Choroid plexus epithelial cell (primary cell): ENCODE measurements around the gene GRIA4.

Source experiments
- DNase-seq: peaks from one replicate; pipeline ENCODE4 v3.0.0-alpha.2; 2010; ENCODE audit warnings: low read depth
- H3K4me3 ChIP-seq: 2 replicates; pipeline ENCODE4 v1.5.1; 2011; ENCODE audit warnings: low read depth, mild to moderate bottlenecking, control low read depth, low read length, moderate library complexity
- CTCF ChIP-seq: conservative IDR thresholded peaks from 2 replicates; pipeline ENCODE4 v1.5.1; 2011; ENCODE audit warnings: low read depth, mild to moderate bottlenecking, control low read depth, inconsistent platforms, low read length, moderate library complexity

Gene GRIA4

GRCh38 chr11:105891685-105892084 is 281.8 kb downstream of the GRIA4 start:
- no peak for DNase-seq
- H3K4me3 ChIP-seq: no peak overlapping the region
- no peak for TF ChIP-seq CTCF

- H3K4me3 ChIP-seq: no peak overlapping the region
- DNase-seq: no peak
- no peak for TF ChIP-seq CTCF
Observed at GRCh38 chr11:105897161-105897560, 287.3 kb downstream of the GRIA4 start.

GRCh38 chr11:105899772-105900171 is 289.9 kb downstream of the GRIA4 start:
- no peak for TF ChIP-seq CTCF
- no peak overlapping the region for H3K4me3 ChIP-seq
- no peak for DNase-seq

- H3K4me3 ChIP-seq: no peak overlapping the region
- DNase-seq: no peak
- no peak for TF ChIP-seq CTCF
Observed at GRCh38 chr11:105900515-105901035, 290.7 kb downstream of the GRIA4 start.

GRCh38 chr11:105903113-105903512 is 293.2 kb downstream of the GRIA4 start:
- DNase-seq: peak; percentile 24
- TF ChIP-seq CTCF: no peak
- H3K4me3 ChIP-seq: no peak overlapping the region

GRCh38 chr11:105906517-105906916 is 296.6 kb downstream of the GRIA4 start:
- TF ChIP-seq CTCF: no peak
- no peak overlapping the region for H3K4me3 ChIP-seq
- DNase-seq: no peak

- H3K4me3 ChIP-seq: no peak overlapping the region
- no peak for DNase-seq
- TF ChIP-seq CTCF: no peak
Observed at GRCh38 chr11:105907319-105907718, 297.4 kb downstream of the GRIA4 start.
